ENCODE measurements around the gene IFITM5. TPM values are rescaled to one million over a fixed set of nuclear protein-coding genes. Genes with fewer than 3 reads are reported as not detected.
"Not testable (repeated sequence)": the region's sequence is repeated elsewhere in the genome, so short reads cannot be mapped to it uniquely, and the experiment has no call there.

IFITM5 gene
- total and polyA plus RNA-seq, 10 donors = not detected

GRCh38 chr11:311013-311748, 11.9 kb upstream of the IFITM5 start:
- H3K27me3 ChIP-seq (replicated peaks in 1 of 7); intact Hi-C loops (cut with DNase I; ENCODE audit: low total_unique reads); H3K9me3 ChIP-seq: not testable (repeated sequence)
- H3K27ac ChIP-seq = peak overlapping the region; percentile 46 to 98 (median 96)
- DNase-seq = peak; percentile 84
- H3K4me1 ChIP-seq = peaks cover 38 to 82% (median 65%) of the 10 kb centered on the region in 6 donors
- peak overlapping the region in 5 of 8 donors; percentile 17 to 89 (median 76) for H3K4me3 ChIP-seq
- peak in 2 of 11 experiments; percentile 30 to 43 for TF ChIP-seq CTCF (IDR thresholded peaks at IDR 0.05 in 8 of 11, conservative IDR thresholded peaks at IDR 0.05 in 3 of 11)
- peaks cover 0 to 19% (median 6%) of the 10 kb centered on the region in 6 donors for H3K36me3 ChIP-seq
- 0 to 2% (median 0%) methylated on average over 8 to 10 of the region's 71 CpGs; no CpG with 5 or more reads in 2 of the 5 donors for WGBS, 5 donors

GRCh38 chr11:309979-310572, 10.8 kb upstream of the IFITM5 start:
- peak in 1 of 11 experiments; percentile 6 for TF ChIP-seq CTCF (IDR thresholded peaks at IDR 0.05 in 8 of 11, conservative IDR thresholded peaks at IDR 0.05 in 3 of 11)
- peak; percentile 74 to 82 (median 78) for TF ChIP-seq POLR2AphosphoS5 (IDR thresholded peaks at IDR 0.05)
- not testable (repeated sequence) for H3K9me3 ChIP-seq; H3K27me3 ChIP-seq (replicated peaks in 1 of 7); H3K36me3 ChIP-seq
- DNase-seq = peak; percentile 80
- H3K4me3 ChIP-seq = peak overlapping the region; percentile 32 to 74 (median 65)
- H3K4me1 ChIP-seq = peaks cover 38 to 82% (median 63%) of the 10 kb centered on the region in 6 donors
- WGBS, 5 donors = 8 to 16% (median 11%) methylated on average over 2 to 5 of the region's 18 CpGs
- H3K27ac ChIP-seq = peak overlapping the region; percentile 81 to 97 (median 90)
- intact Hi-C loops (cut with DNase I; ENCODE audit: low total_unique reads) = loop anchor here (5.0 kb wide), 1 partner anchor 47 kb away; no protein-coding TSS in a partner anchor

- H3K4me3 ChIP-seq = peak overlapping the region; percentile 32 to 74 (median 65)
These were observed 9.7 kb upstream of the IFITM5 start for GRCh38 chr11:308740-309665.

More at GRCh38 chr11:308740-309665, 9.7 kb upstream of the IFITM5 start:
- H3K36me3 ChIP-seq; H3K9me3 ChIP-seq; H3K27me3 ChIP-seq (replicated peaks in 1 of 7): not testable (repeated sequence)
- intact Hi-C loops (cut with DNase I; ENCODE audit: low total_unique reads) = loop anchor here (5.0 kb wide), 1 partner anchor 48 kb away; no protein-coding TSS in a partner anchor
- DNase-seq = peak; percentile 78
- 32 to 42% (median 36%) methylated on average over 21 to 24 of the region's 24 CpGs for WGBS, 5 donors
- H3K27ac ChIP-seq = peak overlapping the region; percentile 81 to 97 (median 90)
- peaks cover 38 to 80% (median 67%) of the 10 kb centered on the region in 6 donors for H3K4me1 ChIP-seq
- TF ChIP-seq POLR2AphosphoS5 (IDR thresholded peaks at IDR 0.05) = peak in 2 of 3 donors; percentile 49 to 57

All from spleen (tissue), 11 donors.